GM12801 (cell line): Measurements from ENCODE around the gene NFIC.

Experiments
- CTCF ChIP-seq: IDR thresholded peaks from one replicate; pipeline ENCODE4 v1.5.1; 2011; ENCODE audit warnings: control low read depth; ENCODE audit not compliant: insufficient read length; ENCODE audit errors: extremely low read depth

NFIC gene

GRCh38 chr19:3351702-3352447 is 14.5 kb upstream of the NFIC start:
- TF ChIP-seq CTCF: no peak

- TF ChIP-seq CTCF: no peak
These were observed 12.9 kb upstream of the NFIC start for GRCh38 chr19:3353493-3353892.

- no peak for TF ChIP-seq CTCF
These were observed 9.6 kb upstream of the NFIC start for GRCh38 chr19:3356805-3357204.

GRCh38 chr19:3357271-3357991 is 9.0 kb upstream of the NFIC start:
- no peak for TF ChIP-seq CTCF

- TF ChIP-seq CTCF: no peak
These were observed 8.2 kb upstream of the NFIC start for GRCh38 chr19:3357992-3358688.

- no peak for TF ChIP-seq CTCF
These were observed 7.7 kb upstream of the NFIC start for GRCh38 chr19:3358689-3359014.
